ENCODE measurements around the gene TAF11.

GRCh38 chr6:34901930-34902329 is 14.1 kb upstream of the TAF11 start:
- no peak for TF ChIP-seq POLR2AphosphoS5 (IDR thresholded peaks at IDR 0.05; ENCODE audit: insufficient read depth, low read depth, low read length)
- TF ChIP-seq EZH2 (IDR thresholded peaks at IDR 0.05; ENCODE audit: borderline replicate concordance, low read depth, low read length, severe bottlenecking) = no peak
- no peak for TF ChIP-seq CTCF (IDR thresholded peaks at IDR 0.05; ENCODE audit: extremely low read depth in 1 of 2, insufficient read depth in 1 of 2, low read depth in 1 of 2, low read length in 2 of 2)
- no peak for TF ChIP-seq MAX (IDR thresholded peaks at IDR 0.05; ENCODE audit: insufficient read depth, insufficient read length)

Data from endothelial cell of umbilical vein (primary cell).